Stimulated activated CD8-positive, alpha-beta memory T cell treated with anti-CD3 and anti-CD28 coated beads, Interleukin-7, amount 100 ng/mL, for 24 hours (primary cell): ENCODE results near the gene SEMA5A.

Experiments
- DNase-seq: peaks from one replicate; pipeline ENCODE4 v3.0.0-alpha.2; 2020; ENCODE audit warnings: low read depth

SEMA5A gene

DNA sequence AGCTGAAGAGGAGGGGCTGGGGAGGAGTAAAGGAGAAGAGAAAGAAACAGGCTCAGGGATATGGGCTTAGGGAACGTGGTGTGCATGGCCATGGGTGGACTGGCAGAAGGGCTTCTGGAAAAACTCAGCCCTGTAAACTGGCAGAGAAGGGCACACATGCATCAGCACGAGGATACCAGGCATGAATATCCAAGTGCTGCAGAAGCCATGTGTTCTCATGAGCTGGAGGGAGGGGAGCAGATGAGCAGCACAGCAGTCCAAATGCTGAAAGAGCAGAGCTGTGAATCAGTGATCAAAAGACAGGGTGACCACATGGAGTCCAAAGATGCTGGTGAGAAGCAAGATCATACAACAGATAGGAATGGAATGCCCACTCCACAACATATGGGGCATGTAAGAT, 72.3 kb downstream of the SEMA5A start:
- no peak for DNase-seq

- DNase-seq = no peak
Observed at GRCh38 chr5:9470410-9470809, 75.5 kb downstream of the SEMA5A start.

GRCh38 chr5:9468060-9468388, 77.9 kb downstream of the SEMA5A start:
- DNase-seq = no peak

- DNase-seq = no peak
Observed at GRCh38 chr5:9467199-9468059, 78.4 kb downstream of the SEMA5A start.

- no peak for DNase-seq
Observed at GRCh38 chr5:9466697-9467096, 79.2 kb downstream of the SEMA5A start.

GRCh38 chr5:9464478-9464877, 81.4 kb downstream of the SEMA5A start:
- DNase-seq = no peak

- DNase-seq = no peak
Observed at GRCh38 chr5:9462109-9462508, 83.8 kb downstream of the SEMA5A start.

DNA sequence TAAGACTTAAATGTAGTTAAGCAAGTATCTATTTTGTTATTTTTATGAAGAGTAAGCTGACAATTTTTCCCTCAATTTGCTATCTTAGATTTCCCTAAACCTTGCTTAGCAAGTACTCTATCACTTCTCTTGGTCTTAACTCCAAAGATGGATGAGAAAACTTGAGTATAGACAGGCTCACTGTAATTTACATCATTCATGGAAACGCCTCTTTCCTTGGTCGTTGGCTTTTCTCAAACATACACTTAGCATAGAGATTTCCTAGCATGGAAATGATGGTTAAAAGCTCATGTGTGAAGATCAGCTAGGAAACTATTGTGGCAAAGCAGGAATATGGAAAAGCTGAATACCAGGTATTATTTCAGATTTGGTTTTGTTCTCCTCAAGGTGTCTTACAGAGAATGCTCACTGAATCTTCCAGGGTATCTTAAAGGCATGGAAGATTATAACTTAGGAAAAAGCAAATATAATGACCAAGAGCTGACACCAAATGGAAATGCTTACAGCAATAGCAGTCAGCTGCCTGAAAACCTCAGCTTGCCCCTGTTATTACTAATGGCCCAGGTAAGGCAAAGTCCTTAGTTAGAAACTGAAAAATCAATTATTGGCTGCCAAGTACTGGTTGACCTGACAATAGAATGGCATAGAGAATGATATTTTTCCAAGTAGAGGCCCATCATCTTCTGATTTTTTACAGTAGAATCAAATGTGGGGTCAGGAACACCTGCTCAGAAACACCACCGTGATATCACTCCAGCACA, 84.8 kb downstream of the SEMA5A start:
- DNase-seq = no peak

- DNase-seq = no peak
Observed at GRCh38 chr5:9456435-9457042, 89.3 kb downstream of the SEMA5A start.

DNA sequence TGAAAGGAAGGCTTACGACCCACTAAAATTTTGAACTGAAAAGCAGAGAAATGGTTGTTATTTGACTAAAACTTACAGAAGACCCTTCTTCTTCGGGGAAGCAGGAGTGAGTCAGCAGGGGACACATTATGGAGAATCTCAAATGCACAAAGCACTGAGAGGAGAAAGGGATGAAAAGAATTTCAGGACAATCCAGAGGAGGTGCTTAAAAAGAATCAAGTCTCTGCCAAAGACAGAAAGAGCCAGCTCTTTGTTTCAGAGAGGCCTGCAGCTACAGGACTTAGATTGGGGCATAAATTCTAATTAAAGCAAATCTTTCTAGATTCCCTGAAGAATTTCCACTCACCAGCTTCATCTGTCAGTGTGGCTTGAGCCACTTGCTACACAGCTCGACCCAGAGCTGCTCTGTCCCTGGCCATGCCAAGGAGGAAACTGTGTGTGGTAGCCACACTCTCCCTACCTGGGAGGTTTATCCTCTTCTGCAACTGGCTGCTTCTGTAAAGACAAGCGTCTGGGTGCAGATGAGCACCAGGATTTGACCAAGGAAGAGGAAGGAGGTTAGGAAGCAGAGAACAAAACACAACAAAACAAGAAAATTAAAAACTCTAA, 89.9 kb downstream of the SEMA5A start:
- DNase-seq = no peak

DNA sequence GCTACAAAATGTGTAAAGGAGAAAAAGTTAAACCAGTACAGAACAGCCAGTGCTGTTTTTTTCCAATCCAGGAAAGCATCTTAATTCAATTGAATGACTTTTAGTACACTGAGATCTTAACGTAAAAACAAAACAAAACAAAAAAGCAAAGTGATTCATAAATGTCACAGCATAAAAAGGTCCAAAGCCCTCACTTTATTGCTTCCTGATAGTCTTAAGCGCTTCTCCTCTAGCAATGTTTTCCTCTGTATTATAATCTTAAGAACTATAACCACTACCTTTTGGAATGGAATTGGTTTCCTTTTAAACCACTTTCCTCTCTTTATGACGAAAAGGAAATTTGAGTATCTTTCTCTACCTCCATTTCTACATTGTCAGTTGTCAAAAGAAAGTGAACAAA, 91.4 kb downstream of the SEMA5A start:
- DNase-seq = no peak

- DNase-seq = no peak
Observed at GRCh38 chr5:9454012-9454481, 91.8 kb downstream of the SEMA5A start.

DNA sequence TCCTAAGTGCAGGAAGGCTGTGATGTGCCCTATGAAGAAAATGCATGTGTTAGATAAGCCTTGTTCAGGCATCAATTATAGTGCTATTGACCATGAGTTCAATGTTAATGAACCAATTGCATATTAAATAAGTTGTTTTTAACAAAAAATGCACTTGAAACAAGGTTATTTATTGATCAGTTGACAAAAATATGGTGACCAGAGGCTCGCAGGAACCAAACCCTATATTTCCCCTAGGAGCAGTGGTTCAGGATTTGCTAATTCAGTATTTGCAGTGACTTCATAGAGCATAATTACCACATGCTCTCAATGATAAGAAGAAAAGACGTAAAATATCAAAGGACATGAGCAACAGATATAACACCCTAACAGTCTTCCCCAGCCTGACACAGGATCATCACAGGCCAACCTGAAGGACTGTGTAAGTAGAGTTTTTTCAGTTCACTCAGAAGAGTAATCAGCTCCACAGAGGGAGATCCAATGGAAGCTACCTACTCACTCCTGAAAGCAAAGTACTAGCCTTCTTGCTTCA, 92.3 kb downstream of the SEMA5A start:
- no peak for DNase-seq

DNA sequence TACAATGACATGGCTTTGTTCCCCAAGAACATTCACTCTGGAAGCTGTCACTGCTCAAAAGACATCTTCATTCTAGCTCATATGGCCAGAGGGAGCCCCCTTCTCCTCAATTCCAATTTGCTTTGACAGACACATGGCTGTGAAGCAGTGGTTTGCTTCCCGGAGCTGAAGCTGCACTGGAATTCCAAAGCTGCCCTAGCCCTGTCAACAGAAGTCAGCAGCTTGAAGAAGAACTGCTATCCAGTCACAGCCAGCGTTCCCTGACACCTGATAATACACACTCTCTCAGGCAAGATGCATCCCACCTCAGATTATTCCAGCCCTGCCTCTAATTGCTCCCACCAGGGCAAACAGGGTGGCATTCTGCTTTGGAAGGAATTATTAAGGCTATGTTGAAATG, 93.7 kb downstream of the SEMA5A start:
- no peak for DNase-seq

GRCh38 chr5:9451037-9451436, 94.8 kb downstream of the SEMA5A start:
- no peak for DNase-seq

DNA sequence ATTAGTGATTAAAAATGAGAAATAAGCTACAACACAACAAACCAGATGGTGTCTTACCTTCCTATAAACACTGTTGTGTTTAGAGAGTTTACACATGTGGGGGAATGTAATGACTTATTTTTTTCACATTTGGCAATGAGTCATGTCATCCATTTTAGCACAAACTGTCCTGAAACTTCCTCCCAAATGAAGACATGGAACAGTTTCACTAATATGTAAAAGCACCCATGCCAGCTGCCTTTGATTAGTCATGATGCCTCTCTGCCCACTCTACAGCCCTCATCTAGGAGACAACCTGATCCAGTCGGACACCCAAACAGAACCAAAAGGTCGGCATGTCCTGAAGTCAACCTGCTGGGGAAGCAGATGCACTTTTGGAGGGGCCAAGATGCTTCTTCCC, 98.2 kb downstream of the SEMA5A start:
- no peak for DNase-seq

GRCh38 chr5:9445826-9446388, 100.0 kb downstream of the SEMA5A start:
- no peak for DNase-seq

- DNase-seq = no peak
Observed at GRCh38 chr5:9444346-9444745, 101.5 kb downstream of the SEMA5A start.

DNA sequence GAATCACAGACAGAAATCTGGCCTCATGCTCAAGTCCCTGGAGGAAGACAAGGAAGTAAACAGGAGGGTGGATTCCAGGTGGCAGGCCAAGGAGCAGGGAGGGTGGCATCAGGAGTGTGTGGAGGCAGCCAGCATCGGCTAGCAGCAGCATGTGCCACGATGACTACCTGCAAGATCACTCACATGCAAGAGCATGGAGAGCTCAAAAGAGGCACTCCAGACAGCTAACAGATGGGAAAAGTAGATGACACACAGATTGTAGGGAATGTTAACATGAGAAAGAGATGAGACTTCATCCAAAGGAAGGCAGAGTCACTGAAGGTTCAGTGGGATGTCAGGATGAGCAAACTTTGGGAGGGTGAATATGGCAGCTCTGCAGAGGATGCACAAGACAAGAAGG, 104.3 kb downstream of the SEMA5A start:
- no peak for DNase-seq

- DNase-seq = no peak
Observed at GRCh38 chr5:9440517-9440916, 105.4 kb downstream of the SEMA5A start.

- no peak for DNase-seq
Observed at GRCh38 chr5:9439531-9440292, 106.2 kb downstream of the SEMA5A start.
